Gastrocnemius medialis (tissue), 4 donors: ENCODE data around the gene SQSTM1. TPM values are rescaled to one million over a fixed set of nuclear protein-coding genes. Genes with fewer than 3 reads are reported as not detected.
A peak's percentile ranks its signal among the peaks of the same experiment; 100 is the strongest.

Experiments
- ATAC-seq, 2 donors: fragments of 150-250 bp; one replicate each; pipeline ENCODE4 v1.9.1; 2016
- DNase-seq, 2 donors: peaks; one replicate each; pipeline ENCODE4 v3.0.0-alpha.2; 2019
- H3K27ac ChIP-seq, 4 donors: fragments of 200-600 bp; sonication (generic); 1 replicate in 1 of 4; 2 replicates in 3 of 4; pipeline ENCODE4 v1.5.1; 2016 to 2018; ENCODE audit warnings: mild to moderate bottlenecking in 2 of 4, moderate library complexity in 1 of 4
- H3K27me3 ChIP-seq, 3 donors: fragments of 200-600 bp; sonication (generic) in 2 of 3; 1 replicate in 1 of 3; 2 replicates in 2 of 3; pipeline versions ENCODE4 v1.5.1 to v1.6.0; 2016 to 2019; ENCODE audit warnings: mild to moderate bottlenecking in 1 of 3, moderate library complexity in 1 of 3
- H3K36me3 ChIP-seq, 2 donors: fragments of 200-600 bp; sonication (generic) in 1 of 2; one replicate each; pipeline ENCODE4 v1.5.1; 2017 to 2018
- H3K4me1 ChIP-seq, 2 donors: fragments of 200-600 bp; sonication (generic) in 1 of 2; one replicate each; pipeline ENCODE4 v1.5.1; 2016 to 2017; ENCODE audit warnings: mild to moderate bottlenecking in 2 of 2
- H3K4me3 ChIP-seq, 4 donors: fragments of 200-600 bp; sonication (generic) in 3 of 4; 1 replicate in 1 of 4; 2 replicates in 3 of 4; pipeline ENCODE4 v1.5.1; 2016 to 2019; ENCODE audit warnings: mild to moderate bottlenecking in 2 of 4
- H3K9me3 ChIP-seq, 3 donors: fragments of 200-600 bp; sonication (generic) in 2 of 3; 1 replicate in 1 of 3; 2 replicates in 2 of 3; pipeline ENCODE4 v1.5.1; 2016 to 2019
- CTCF ChIP-seq, 5 experiments: fragments of 450-650 bp in 3 of 5; fragments of 200-600 bp in 2 of 5; sonication (generic) in 2 of 5; IDR thresholded peaks in 4 of 5; conservative IDR thresholded peaks in 1 of 5; 1 replicate in 4 of 5; 2 replicates in 1 of 5; pipeline ENCODE4 v1.5.1; 2016 to 2019; ENCODE audit warnings: antibody characterized with exemption in 5 of 5, mild to moderate bottlenecking in 3 of 5, moderate library complexity in 3 of 5
- POLR2A ChIP-seq, 2 donors: fragments of 450-650 bp; IDR thresholded peaks; one replicate each; pipeline ENCODE4 v1.6.1; 2017; ENCODE audit warnings: antibody characterized with exemption in 2 of 2, mild to moderate bottlenecking in 2 of 2, moderate library complexity in 2 of 2
- in situ Hi-C, 4 donors: fragments of 200-750 bp; cut with MboI; loops; one replicate each; pipeline versions ENCODE4 v1.15.0 to v1.8.0; 2017; ENCODE audit warnings: low sequenced_read_pairs in 4 of 4
- intact Hi-C: fragments of 100-400 bp; cut with DNase I; formaldehyde crosslinking; loops from one replicate; pipeline ENCODE4 v1.15.1; 2023; ENCODE audit warnings: low total_unique reads
- total RNA-seq, 4 donors: library from RNA; depleted of rRNA; stranded (reverse); fragments of >200 nt; gene quantifications; one replicate each; pipeline versions ENCODE4 v1.1.0 to v1.2.3, GENCODE V29; 2016

The SQSTM1 gene
- total RNA-seq, 4 donors from 2014 or later, result 1,080 to 1,340 (median 1,178) TPM

DNA sequence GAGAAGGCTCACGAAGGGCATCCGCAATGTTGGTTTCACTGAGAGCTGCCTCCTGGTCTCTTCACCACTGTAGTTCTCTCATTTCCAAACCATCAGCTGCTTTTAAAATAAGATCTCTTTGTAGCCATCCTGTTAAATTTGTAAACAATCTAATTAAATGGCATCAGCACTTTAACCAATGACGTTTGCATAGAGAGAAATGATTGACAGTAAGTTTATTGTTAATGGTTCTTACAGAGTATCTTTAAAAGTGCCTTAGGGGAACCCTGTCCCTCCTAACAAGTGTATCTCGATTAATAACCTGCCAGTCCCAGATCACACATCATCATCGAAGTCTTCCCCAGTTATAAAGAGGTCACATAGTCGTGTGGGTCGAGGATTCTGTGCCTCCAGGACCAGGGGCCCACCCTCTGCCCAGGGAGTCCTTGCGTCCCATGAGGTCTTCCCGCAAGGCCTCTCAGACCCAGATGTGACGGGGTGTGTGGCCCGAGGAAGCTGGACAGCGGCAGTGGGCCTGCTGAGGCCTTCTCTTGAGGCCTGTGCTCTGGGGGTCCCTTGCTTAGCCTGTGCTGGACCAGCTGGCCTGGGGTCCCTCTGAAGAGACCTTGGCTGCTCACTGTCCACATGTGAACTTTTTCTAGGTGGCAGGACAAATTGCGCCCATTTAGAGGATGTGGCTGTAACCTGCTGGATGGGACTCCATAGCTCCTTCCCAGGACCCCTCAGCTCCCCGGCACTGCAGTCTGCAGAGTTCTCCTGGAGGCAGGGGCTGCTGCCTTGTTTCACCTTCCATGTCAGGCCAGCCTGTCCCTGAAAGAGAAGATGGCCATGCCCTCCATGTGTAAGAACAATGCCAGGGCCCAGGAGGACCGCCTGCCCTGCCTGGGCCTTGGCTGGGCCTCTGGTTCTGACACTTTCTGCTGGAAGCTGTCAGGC lies 16.6 kb downstream of the SQSTM1 start:
- in situ Hi-C loops (no loop called here), intact Hi-C loops (no loop called here)
- no peaks in the 10 kb centered on the region for H3K9me3 ChIP-seq
- ATAC-seq, result no peak
- H3K4me1 ChIP-seq, result peaks cover 41 to 47% of the 10 kb centered on the region in 2 donors
- no peaks in the 10 kb centered on the region for H3K27me3 ChIP-seq
- peak in 1 of 2 donors; percentile 21 for DNase-seq
- peaks cover 7 to 53% of the 10 kb centered on the region in 2 donors for H3K36me3 ChIP-seq
- TF ChIP-seq POLR2A (IDR thresholded peaks at IDR 0.05) (no peak), CTCF (IDR thresholded peaks at IDR 0.05 in 4 of 5, conservative IDR thresholded peaks at IDR 0.05 in 1 of 5) (no peak)
- peak overlapping the region; percentile 87 to 92 (median 88) for H3K27ac ChIP-seq
- no peak overlapping the region for H3K4me3 ChIP-seq

DNA sequence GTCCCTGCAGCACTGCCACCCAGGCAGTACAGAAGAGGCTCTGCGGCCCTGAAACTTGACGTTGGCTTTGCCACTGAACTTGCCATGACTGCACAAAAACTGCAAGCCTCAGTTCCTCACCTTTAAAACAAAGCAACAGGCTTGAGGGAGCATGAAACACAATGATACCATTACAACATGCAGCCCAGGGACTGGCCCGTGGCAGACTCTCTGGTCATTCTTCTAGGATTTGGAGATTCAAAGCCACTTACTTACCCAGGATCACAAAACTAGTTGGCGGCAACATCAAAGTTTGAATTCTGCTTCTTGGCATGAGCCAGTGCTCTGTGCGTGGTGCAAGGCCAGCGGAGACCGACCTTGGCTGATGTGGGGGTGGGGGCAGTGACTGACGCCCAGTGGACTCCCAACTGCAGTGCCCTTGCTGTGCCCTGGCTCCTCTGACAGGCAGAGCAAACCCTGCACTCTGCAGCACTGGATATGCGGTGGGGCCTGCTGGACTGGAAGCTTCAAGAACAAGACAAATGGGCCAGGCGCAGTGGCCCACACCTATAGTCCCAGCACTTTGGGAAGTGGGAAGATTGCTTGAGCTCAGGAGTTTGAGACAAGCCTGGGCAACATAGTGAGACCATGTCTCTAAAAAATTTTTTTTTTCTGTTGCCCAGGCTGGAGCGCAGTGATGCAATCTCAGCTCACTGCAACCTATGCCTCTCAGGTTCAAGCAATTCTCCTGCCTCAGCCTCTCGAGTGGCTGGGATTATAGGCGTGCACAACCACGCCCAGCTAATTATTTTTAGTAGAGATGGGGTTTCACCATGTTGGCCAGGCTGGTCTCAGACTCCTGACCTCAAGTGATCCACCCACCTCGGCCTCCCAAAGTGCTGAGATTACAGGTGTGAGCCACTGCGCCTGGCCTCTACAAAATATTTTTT lies 18.9 kb downstream of the SQSTM1 start:
- intact Hi-C loops (loop anchor here (1.0 to 2.0 kb wide), 2 partner anchors 19 to 21 kb away; partner anchors contain the start of gene MRNIP), in situ Hi-C loops (no loop called here)
- Histone ChIP-seq H3K27me3 (no peaks in the 10 kb centered on the region), H3K9me3 (no peaks in the 10 kb centered on the region), H3K36me3 (peaks cover 0 to 34% of the 10 kb centered on the region in 2 donors), H3K27ac (peak overlapping the region; percentile 87 to 92 (median 88)), H3K4me3 (no peak overlapping the region), H3K4me1 (peaks cover 30 to 43% of the 10 kb centered on the region in 2 donors)
- DNase-seq (peak in 1 of 2 donors; percentile 88), ATAC-seq (peak; percentile 54 to 66)
- TF ChIP-seq POLR2A (IDR thresholded peaks at IDR 0.05) (peak; percentile 40 to 59), CTCF (IDR thresholded peaks at IDR 0.05 in 4 of 5, conservative IDR thresholded peaks at IDR 0.05 in 1 of 5) (no peak)

GRCh38 chr5:179840321-179840720 lies 19.6 kb downstream of the SQSTM1 start:
- no peaks in the 10 kb centered on the region for H3K27me3 ChIP-seq
- ATAC-seq (peak; percentile 3 to 6), DNase-seq (peak in 1 of 2 donors; percentile 25)
- H3K4me3 ChIP-seq, result no peak overlapping the region
- in situ Hi-C loops, result no loop called here
- H3K27ac ChIP-seq, result peak overlapping the region; percentile 87 to 92 (median 88)
- intact Hi-C loops, result loop anchor here (1.0 to 2.0 kb wide), 2 partner anchors 18 to 22 kb away; partner anchors contain the start of gene MRNIP
- TF ChIP-seq POLR2A (IDR thresholded peaks at IDR 0.05), result no peak
- peaks cover 0 to 32% of the 10 kb centered on the region in 2 donors for H3K36me3 ChIP-seq
- H3K9me3 ChIP-seq, result no peaks in the 10 kb centered on the region
- H3K4me1 ChIP-seq, result peaks cover 30 to 43% of the 10 kb centered on the region in 2 donors

- Histone ChIP-seq H3K9me3 (no peaks in the 10 kb centered on the region), H3K27ac (peak overlapping the region; percentile 87 to 92 (median 88)), H3K36me3 (peaks cover 0 to 28% of the 10 kb centered on the region in 2 donors), H3K27me3 (no peaks in the 10 kb centered on the region), H3K4me1 (peaks cover 28 to 43% of the 10 kb centered on the region in 2 donors), H3K4me3 (no peak overlapping the region)
- DNase-seq, result peak in 1 of 2 donors; percentile 75
- in situ Hi-C loops, result no loop called here
- no peak for TF ChIP-seq CTCF (IDR thresholded peaks at IDR 0.05 in 4 of 5, conservative IDR thresholded peaks at IDR 0.05 in 1 of 5)
- peak in 1 of 2 donors; percentile 28 for TF ChIP-seq POLR2A (IDR thresholded peaks at IDR 0.05)
- intact Hi-C loops, result loop anchor here (1.0 to 2.0 kb wide), 2 partner anchors 18 to 22 kb away; partner anchors contain the start of gene MRNIP
- peak; percentile 11 to 38 for ATAC-seq
These were observed 20.1 kb downstream of the SQSTM1 start for GRCh38 chr5:179840766-179841165.
